Right cardiac atrium (tissue), 5 donors: ENCODE measurements around the gene PHF2. TPM values are rescaled to one million over a fixed set of nuclear protein-coding genes. Genes with fewer than 3 reads are reported as not detected.

ENCODE experiments used
- ATAC-seq, 2 donors: fragments of 200-7000 bp; cut with Tn5 transposase; one replicate each; pipeline versions ENCODE4 v1.8.0 to v1.9.1; 2020; ENCODE audit warnings: moderate library complexity in 2 of 2, mild to moderate bottlenecking in 1 of 2
- DNase-seq, 3 donors: peaks; one replicate each; pipeline ENCODE4 v3.0.0-alpha.2; 2020
- H3K27ac ChIP-seq: one replicate; pipeline ENCODE4 v1.5.1; 2013; ENCODE audit warnings: mild to moderate bottlenecking, low read length, control low read depth, moderate library complexity
- H3K27me3 ChIP-seq: one replicate; pipeline ENCODE4 v1.6.1; 2013; ENCODE audit not compliant: control insufficient read depth, insufficient read depth
- H3K4me1 ChIP-seq: one replicate; pipeline ENCODE4 v1.6.1; 2013; ENCODE audit warnings: low read length; ENCODE audit not compliant: control insufficient read depth, insufficient read depth
- H3K4me3 ChIP-seq: one replicate; pipeline ENCODE4 v1.5.1; 2013; ENCODE audit warnings: low read length, control low read depth
- H3K9me3 ChIP-seq: one replicate; pipeline ENCODE4 v1.6.1; 2013; ENCODE audit warnings: low read length; ENCODE audit not compliant: control insufficient read depth
- WGBS: extraction: QIAGEN DNeasy Blood & Tissue Kit; methylation state at CpG from one replicate; pipeline ENCODE4 v1.1.7; 2013; 5-methylcytosine and 5-hydroxymethylcytosine counted together
- intact Hi-C, 4 donors: fragments of 100-400 bp; cut with DNase I; formaldehyde crosslinking; loops; one replicate each; pipeline versions ENCODE4 v1.11.0 to v1.14.0; 2022 to 2023
- polyA plus RNA-seq: library from polyadenylated mRNA; stranded (reverse); fragments of 200-250 nt; gene quantifications from one replicate; pipeline ENCODE4 v1.2.3, GENCODE V29; 2013
- total RNA-seq, 4 donors: library from RNA; stranded (reverse); fragmentation: NEBNext Ultra II Directional; extraction: Animal tissue kit (Norgen Biotek cat#: 25700); gene quantifications; one replicate each; pipeline ENCODE4 v1.2.1, GENCODE V29; 2021
- donor health status: healthy with polysubstance abuse.
- donor health status: DM: no; HTN: yes; CAD: no.
- donor health status: DM: no; HTN: no; CAD: no.
- donor health status: DM: no; HTN: yes; CAD: no; lungs with severe emphysema.
- donor health status: DM: yes; HTN: yes; CAD: no.

Gene PHF2
- total and polyA plus RNA-seq, 5 donors, result 28.3 to 32.4 (median 31.4) TPM

GRCh38 chr9:93677048-93677571 is 100.7 kb downstream of the PHF2 start:
- 95% methylated on average over 12 of the region's 12 CpGs for WGBS
- H3K27ac ChIP-seq, result no peak overlapping the region
- no peaks in the 10 kb centered on the region for H3K4me1 ChIP-seq
- ATAC-seq (no peak), DNase-seq (peak; percentile 8 to 46 (median 44))
- intact Hi-C loops, result no loop called here
- H3K27me3 ChIP-seq, result no peaks in the 10 kb centered on the region
- no peak overlapping the region for H3K4me3 ChIP-seq
- no peaks in the 10 kb centered on the region for H3K9me3 ChIP-seq

- WGBS, result 96% methylated on average over 16 of the region's 16 CpGs
- DNase-seq, result peak in 2 of 3 donors; percentile 7 to 26
Measured at GRCh38 chr9:93677641-93678136, 101.3 kb downstream of the PHF2 start.

GRCh38 chr9:93678199-93679019 is 102.0 kb downstream of the PHF2 start:
- H3K4me3 ChIP-seq, result no peak overlapping the region
- DNase-seq (peak; percentile 6 to 52 (median 34)), ATAC-seq (no peak)
- intact Hi-C loops, result no loop called here
- H3K27ac ChIP-seq, result no peak overlapping the region
- H3K4me1 ChIP-seq, result no peaks in the 10 kb centered on the region
- H3K9me3 ChIP-seq, result no peaks in the 10 kb centered on the region
- 87% methylated on average over 17 of the region's 17 CpGs for WGBS
- no peaks in the 10 kb centered on the region for H3K27me3 ChIP-seq

More at GRCh38 chr9:93677641-93678136, 101.3 kb downstream of the PHF2 start:
- ATAC-seq, result no peak
- H3K27ac ChIP-seq, result no peak overlapping the region
- no peaks in the 10 kb centered on the region for H3K9me3 ChIP-seq
- intact Hi-C loops, result no loop called here
- H3K4me3 ChIP-seq, result no peak overlapping the region
- no peaks in the 10 kb centered on the region for H3K27me3 ChIP-seq
- H3K4me1 ChIP-seq, result no peaks in the 10 kb centered on the region

- intact Hi-C loops, result loop anchor here (5.0 kb wide), 1 partner anchor 283 kb away; no protein-coding TSS in a partner anchor
- no peaks in the 10 kb centered on the region for H3K9me3 ChIP-seq
- DNase-seq, result peak; percentile 6 to 48 (median 23)
Measured at GRCh38 chr9:93679536-93680442, 103.4 kb downstream of the PHF2 start.

GRCh38 chr9:93680443-93681268 is 104.3 kb downstream of the PHF2 start:
- DNase-seq (peak; percentile 9 to 39 (median 37)), ATAC-seq (peak in 1 of 2 donors; percentile 6)
- 72% methylated on average over 16 of the region's 16 CpGs for whole genome bisulfite sequencing
- intact Hi-C loops, result loop anchor here (5.0 kb wide), 1 partner anchor 282 kb away; no protein-coding TSS in a partner anchor
- no peaks in the 10 kb centered on the region for H3K9me3 ChIP-seq
- no peak overlapping the region for H3K4me3 ChIP-seq
- H3K27me3 ChIP-seq, result no peaks in the 10 kb centered on the region
- H3K27ac ChIP-seq, result no peak overlapping the region
- H3K4me1 ChIP-seq, result no peaks in the 10 kb centered on the region

More at GRCh38 chr9:93679536-93680442, 103.4 kb downstream of the PHF2 start:
- Histone ChIP-seq H3K27ac (no peak overlapping the region), H3K27me3 (no peaks in the 10 kb centered on the region), H3K4me3 (no peak overlapping the region), H3K4me1 (no peaks in the 10 kb centered on the region)
- 72% methylated on average over 18 of the region's 18 CpGs for WGBS
- ATAC-seq, result no peak

GRCh38 chr9:93681269-93682154 is 105.1 kb downstream of the PHF2 start:
- peak; percentile 8 to 46 (median 40) for DNase-seq
- no peaks in the 10 kb centered on the region for H3K27me3 ChIP-seq
- H3K4me3 ChIP-seq, result no peak overlapping the region
- ATAC-seq, result peak in 1 of 2 donors; percentile 8
- WGBS, result 73% methylated on average over 25 of the region's 25 CpGs
- no peak overlapping the region for H3K27ac ChIP-seq
- H3K4me1 ChIP-seq, result no peaks in the 10 kb centered on the region
- no peaks in the 10 kb centered on the region for H3K9me3 ChIP-seq
- intact Hi-C loops, result loop anchor here (5.0 kb wide), 1 partner anchor 281 kb away; no protein-coding TSS in a partner anchor

GRCh38 chr9:93682155-93682968 is 106.0 kb downstream of the PHF2 start:
- intact Hi-C loops, result loop anchor here (5.0 kb wide), 1 partner anchor 280 kb away; no protein-coding TSS in a partner anchor
- 45% methylated on average over 19 of the region's 19 CpGs for WGBS
- Histone ChIP-seq H3K4me1 (no peaks in the 10 kb centered on the region), H3K4me3 (no peak overlapping the region), H3K27ac (no peak overlapping the region), H3K9me3 (no peaks in the 10 kb centered on the region), H3K27me3 (no peaks in the 10 kb centered on the region)
- peak; percentile 58 to 85 (median 82) for DNase-seq
- peak; percentile 14 to 64 for ATAC-seq

GRCh38 chr9:93683331-93684134 is 107.1 kb downstream of the PHF2 start:
- H3K9me3 ChIP-seq, result no peaks in the 10 kb centered on the region
- ATAC-seq (no peak), DNase-seq (peak in 2 of 3 donors; percentile 4 to 38)
- no peaks in the 10 kb centered on the region for H3K4me1 ChIP-seq
- 91% methylated on average over 10 of the region's 10 CpGs for WGBS
- H3K4me3 ChIP-seq, result no peak overlapping the region
- intact Hi-C loops, result loop anchor here (5.0 kb wide), 1 partner anchor 279 kb away; no protein-coding TSS in a partner anchor
- no peak overlapping the region for H3K27ac ChIP-seq
- no peaks in the 10 kb centered on the region for H3K27me3 ChIP-seq
